ENCODE results near the gene MYPOP. TPM values are rescaled to one million over a fixed set of nuclear protein-coding genes. Genes with fewer than 3 reads are reported as not detected.
A peak's percentile ranks its signal among the peaks of the same experiment; 100 is the strongest.

MYPOP gene
- total RNA-seq, 1 experiment from 2014 or later = 9.0 TPM

DNA sequence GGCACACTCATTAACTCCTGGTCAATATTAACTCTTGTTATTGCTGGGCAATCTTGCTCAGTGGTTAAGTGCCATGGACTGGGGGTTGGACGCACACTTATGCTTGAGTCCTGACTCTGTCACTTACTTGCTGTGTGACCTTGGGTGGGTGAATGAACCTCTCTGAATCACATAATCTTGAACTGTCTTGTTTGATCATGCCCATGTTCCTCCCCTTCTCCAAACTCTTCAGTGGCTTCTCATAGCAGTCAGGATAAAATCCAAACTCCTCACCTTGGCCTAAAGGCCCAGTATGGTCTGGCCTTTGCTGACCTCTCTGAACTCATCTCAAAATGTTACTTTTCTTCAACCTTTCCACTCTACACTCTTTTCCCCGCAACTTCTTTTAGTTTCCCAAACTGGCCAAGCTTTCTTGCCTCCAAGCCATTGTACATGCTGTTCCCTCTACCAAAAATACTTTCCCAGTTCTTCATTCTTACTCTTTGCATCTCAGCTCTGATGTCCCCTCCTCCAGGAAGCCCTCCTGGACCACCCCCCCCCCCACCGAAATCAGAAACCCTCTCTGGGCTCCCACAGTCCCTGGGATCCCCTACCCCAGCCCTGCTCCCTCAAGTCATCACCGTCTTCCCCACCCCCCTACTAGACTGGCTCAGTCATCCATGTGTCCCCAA lies 2.4 kb downstream of the MYPOP start:
- H2AFZ ChIP-seq (ENCODE audit: low read length) = no peak overlapping the region
- no peak overlapping the region for H4K5ac ChIP-seq (ENCODE audit: insufficient read length, low read depth, low read length)

More for the DNA sequence above, 2.4 kb downstream of the MYPOP start:
- no peak overlapping the region for H4K91ac ChIP-seq (ENCODE audit: insufficient read length, low read depth, low read length)
- no peak overlapping the region for H2BK20ac ChIP-seq (ENCODE audit: low read depth, low read length, poor library complexity, severe bottlenecking)
- TF ChIP-seq, protein P1, sequence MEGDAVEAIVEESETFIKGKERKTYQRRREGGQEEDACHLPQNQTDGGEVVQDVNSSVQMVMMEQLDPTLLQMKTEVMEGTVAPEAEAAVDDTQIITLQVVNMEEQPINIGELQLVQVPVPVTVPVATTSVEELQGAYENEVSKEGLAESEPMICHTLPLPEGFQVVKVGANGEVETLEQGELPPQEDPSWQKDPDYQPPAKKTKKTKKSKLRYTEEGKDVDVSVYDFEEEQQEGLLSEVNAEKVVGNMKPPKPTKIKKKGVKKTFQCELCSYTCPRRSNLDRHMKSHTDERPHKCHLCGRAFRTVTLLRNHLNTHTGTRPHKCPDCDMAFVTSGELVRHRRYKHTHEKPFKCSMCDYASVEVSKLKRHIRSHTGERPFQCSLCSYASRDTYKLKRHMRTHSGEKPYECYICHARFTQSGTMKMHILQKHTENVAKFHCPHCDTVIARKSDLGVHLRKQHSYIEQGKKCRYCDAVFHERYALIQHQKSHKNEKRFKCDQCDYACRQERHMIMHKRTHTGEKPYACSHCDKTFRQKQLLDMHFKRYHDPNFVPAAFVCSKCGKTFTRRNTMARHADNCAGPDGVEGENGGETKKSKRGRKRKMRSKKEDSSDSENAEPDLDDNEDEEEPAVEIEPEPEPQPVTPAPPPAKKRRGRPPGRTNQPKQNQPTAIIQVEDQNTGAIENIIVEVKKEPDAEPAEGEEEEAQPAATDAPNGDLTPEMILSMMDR (conservative IDR thresholded peaks at IDR 0.05) = no peak
- Mint-ChIP-seq H3K4me3 (peak overlapping the region in 1 of 2 experiments; percentile 78; a peak in 3 of 5 replicates), H3K27me3 (ENCODE audit: low read depth) (peaks cover 17% of the 10 kb centered on the region), H3K4me1 (peaks cover 7 to 12% of the 10 kb centered on the region in 2 experiments), H3K27ac (no peak overlapping the region), H3K36me3 (ENCODE audit: insufficient read depth in 1 of 3, low read depth in 3 of 3) (peaks cover 13 to 31% (median 26%) of the 10 kb centered on the region in 3 experiments), H3K9me3 (no peaks in the 10 kb centered on the region)
- H3K27ac ChIP-seq (ENCODE audit: insufficient read length, low read depth, low read length) = no peak overlapping the region
- H3K14ac ChIP-seq (ENCODE audit: insufficient read depth, low read length) = no peak overlapping the region
- H3K18ac ChIP-seq (ENCODE audit: insufficient read length, low read depth, low read length) = no peak overlapping the region
- H4K20me1 ChIP-seq (ENCODE audit: control insufficient read depth, insufficient read depth, insufficient read length) = no peaks in the 10 kb centered on the region
- no peak overlapping the region for H4K8ac ChIP-seq (replicated peaks; ENCODE audit: insufficient read length, low read depth, low read length)
- DNase-seq = no peak
- H2BK12ac ChIP-seq (ENCODE audit: insufficient read length, low read depth, low read length) = no peak overlapping the region
- H3K79me2 ChIP-seq (ENCODE audit: insufficient read depth, low read length) = no peaks in the 10 kb centered on the region
- no peak overlapping the region for H3K4me2 ChIP-seq (ENCODE audit: insufficient read depth, insufficient read length, low read length)
- no peaks in the 10 kb centered on the region for H3K9me3 ChIP-seq (ENCODE audit: control insufficient read depth, low read depth, low read length)
- 100% methylated on average over 1 of the region's 4 CpGs for WGBS (ENCODE audit: extremely low coverage, insufficient read length, low lambda C conversion rate)
- H3K4me1 ChIP-seq (ENCODE audit: insufficient read depth, low read length) = no peaks in the 10 kb centered on the region
- no peak overlapping the region for H2BK15ac ChIP-seq (ENCODE audit: low read depth, low read length)
- H3K27me3 ChIP-seq (ENCODE audit: insufficient read depth, low read length) = peaks cover 4% of the 10 kb centered on the region; the same call in 1 of the 2 replicates
- no peaks in the 10 kb centered on the region for H3K79me1 ChIP-seq (ENCODE audit: insufficient read depth, low read depth, low read length, poor library complexity, severe bottlenecking)
- H3K23me2 ChIP-seq (ENCODE audit: insufficient read length, low read depth, low read length, poor library complexity, severe bottlenecking) = peaks cover 15% of the 10 kb centered on the region
- H3K23ac ChIP-seq (ENCODE audit: insufficient read length, low read depth, low read length) = no peak overlapping the region
- no peak overlapping the region for H2BK120ac ChIP-seq (ENCODE audit: low read depth, low read length, poor library complexity, severe bottlenecking)
- H2BK5ac ChIP-seq (ENCODE audit: insufficient read length, low read length) = no peak overlapping the region
- H3K56ac ChIP-seq (ENCODE audit: insufficient read length, low read depth, low read length) = no peak overlapping the region
- H3T11ph ChIP-seq (ENCODE audit: low read length) = no peak overlapping the region
- H2AK5ac ChIP-seq (ENCODE audit: insufficient read length, low read length) = no peak overlapping the region
- H3K4ac ChIP-seq (ENCODE audit: low read depth, low read length) = no peak overlapping the region
- H3K9ac ChIP-seq (ENCODE audit: extremely low read depth, insufficient read length, low read length) = no peak overlapping the region
